GM12878 (cell line): Measurements from ENCODE around the gene PPP4C. TPM values are rescaled to one million over a fixed set of nuclear protein-coding genes. Genes with fewer than 3 reads are reported as not detected.

Source experiments
- ATAC-seq: fragments of 200-7000 bp; cut with Tn5 transposase; 3 replicates; pipeline ENCODE4 v1.9.1; 2020; ENCODE audit warnings: mild to moderate bottlenecking, moderate library complexity
- BruUV-seq: library from RNA; stranded (reverse); fragments of 400-500 nt; replicated peaks from 2 replicates; lab custom pipeline; 2021; lab: Mats Ljungman, UMichigan
- CTCF ChIA-PET: fragments of 300-600 bp; sonication (Branson Sonifier 250); formaldehyde crosslinking; extraction: SDS; loops from one replicate; lab custom pipeline; 2021; ENCODE audit warnings: inconsistent platforms; lab: Yijun Ruan, JAX
- POLR2A ChIA-PET: fragments of 350-600 bp; formaldehyde crosslinking; extraction: SDS; loops from one replicate; lab custom pipeline; 2021; ENCODE audit warnings: inconsistent platforms; lab: Charles Lee
- RAD21 ChIA-PET: fragments of 300-600 bp; sonication (Branson Sonifier 250); formaldehyde crosslinking; loops from one replicate; lab custom pipeline; 2023; ENCODE audit warnings: antibody characterized with exemption; ENCODE audit not compliant: unreplicated experiment; lab: Charles Lee
- SMC1A ChIA-PET: fragments of 300-600 bp; sonication (Branson Sonifier 250); formaldehyde crosslinking; loops from one replicate; lab custom pipeline; 2023; ENCODE audit not compliant: unreplicated experiment, uncharacterized antibody; lab: Charles Lee
- DNase-seq: peaks from one replicate; pipeline ENCODE4 v3.0.0-alpha.2; 2011; ENCODE audit warnings: low read depth, low spot score
- FAIRE-seq: peaks from 3 replicates; lab custom pipeline; 2011; peaks lifted over from hg19 to GRCh38; lab: Jason Lieb, UNC
- H2AFZ ChIP-seq: 2 replicates; pipeline ENCODE4 v1.6.0; 2011; ENCODE audit warnings: low read depth, low read length, control low read depth; ENCODE audit not compliant: control insufficient read depth
- H3K27ac ChIP-seq: 2 replicates; pipeline ENCODE4 v1.5.1; 2011; ENCODE audit warnings: control low read depth; ENCODE audit not compliant: control insufficient read depth, insufficient read depth
- H3K27me3 ChIP-seq, 2 experiments: replicated peaks in 1 of 2; 2 replicates each; pipeline versions ENCODE4 v1.6.0 to v1.6.1; 2011; ENCODE audit warnings: low read length in 1 of 2; ENCODE audit not compliant: control insufficient read depth in 2 of 2, insufficient read depth in 2 of 2
- H3K36me3 ChIP-seq, 2 experiments: 2 replicates each; pipeline ENCODE4 v1.5.1; 2011; ENCODE audit warnings: low read length in 1 of 2; ENCODE audit not compliant: control insufficient read depth in 2 of 2, insufficient read depth in 2 of 2
- H3K4me1 ChIP-seq: 2 replicates; pipeline ENCODE4 v1.6.1; 2011; ENCODE audit warnings: mild to moderate bottlenecking, low read length, moderate library complexity, mixed read lengths; ENCODE audit not compliant: control insufficient read depth, insufficient read depth
- H3K4me2 ChIP-seq: 2 replicates; pipeline ENCODE4 v1.6.0; 2011; ENCODE audit warnings: control low read depth; ENCODE audit not compliant: control insufficient read depth, insufficient read depth
- H3K4me3 ChIP-seq: fragments of 200-600 bp; sonication (generic); 2 replicates; pipeline ENCODE4 v1.5.1; 2016
- H3K79me2 ChIP-seq: 2 replicates; pipeline ENCODE4 v1.6.0; 2011; ENCODE audit warnings: low read length; ENCODE audit not compliant: control insufficient read depth, insufficient read depth
- H3K9ac ChIP-seq: 2 replicates; pipeline ENCODE4 v1.8.0; 2011; ENCODE audit warnings: low read length, control low read depth, mixed read lengths; ENCODE audit not compliant: control insufficient read depth, insufficient read depth
- H3K9me3 ChIP-seq: replicated peaks from 3 replicates; pipeline ENCODE4 v1.5.1; 2011; ENCODE audit warnings: mild to moderate bottlenecking, low read length; ENCODE audit not compliant: control insufficient read depth, insufficient read depth
- H4K20me1 ChIP-seq: 2 replicates; pipeline ENCODE4 v1.6.0; 2011; ENCODE audit not compliant: control insufficient read depth, insufficient read depth
- BCL3 ChIP-seq: IDR thresholded peaks from 2 replicates; pipeline ENCODE4 v1.6.1; 2011; ENCODE audit warnings: borderline replicate concordance, low read depth, mild to moderate bottlenecking, moderate library complexity, low read length; ENCODE audit not compliant: insufficient read depth, poor library complexity, severe bottlenecking
- BMI1 ChIP-seq: fragments of 450-650 bp; IDR thresholded peaks from 2 replicates; pipeline ENCODE4 v1.6.1; 2016; ENCODE audit warnings: mild to moderate bottlenecking, moderate library complexity, borderline replicate concordance
- EED ChIP-seq: sonication (generic); IDR thresholded peaks from 2 replicates; pipeline ENCODE4 v1.6.1; 2016; ENCODE audit warnings: antibody characterized with exemption, low read depth
- FOXK2 ChIP-seq: fragments of 450-650 bp; IDR thresholded peaks from 2 replicates; pipeline ENCODE4 v1.6.1; 2017; ENCODE audit warnings: mild to moderate bottlenecking, moderate library complexity
- HDAC2 ChIP-seq: fragments of 200-600 bp; sonication (generic); IDR thresholded peaks from 2 replicates; pipeline ENCODE4 v1.6.1; 2017
- MXI1 ChIP-seq: fragments of 150-350 bp; IDR thresholded peaks from 2 replicates; pipeline ENCODE4 v1.6.1; 2011; ENCODE audit warnings: low read depth, mild to moderate bottlenecking, inconsistent platforms, low read length, improper control_type of control experiment
- MYC ChIP-seq: IDR thresholded peaks from 2 replicates; pipeline ENCODE4 v1.6.1; 2011; ENCODE audit warnings: mild to moderate bottlenecking, low read length, moderate library complexity, inconsistent platforms; ENCODE audit not compliant: insufficient read depth, insufficient replicate concordance, insufficient read length, severe bottlenecking
- NFYB ChIP-seq: IDR thresholded peaks from 2 replicates; pipeline ENCODE4 v1.6.1; 2011; ENCODE audit warnings: low read depth, mild to moderate bottlenecking, low read length, improper control_type of control experiment, moderate library complexity; ENCODE audit not compliant: insufficient read depth
- NRF1 ChIP-seq: conservative IDR thresholded peaks from 2 replicates; pipeline ENCODE4 v1.6.1; 2011; ENCODE audit warnings: mild to moderate bottlenecking, low read depth, low read length, improper control_type of control experiment
- POU2F2 ChIP-seq: IDR thresholded peaks from 3 replicates; pipeline ENCODE4 v1.6.1; 2011; ENCODE audit warnings: low read depth, mild to moderate bottlenecking, low read length, borderline replicate concordance
- RBBP5 ChIP-seq: fragments of 200-600 bp; sonication (generic); conservative IDR thresholded peaks from 2 replicates; pipeline ENCODE4 v1.6.1; 2016
- SP1 ChIP-seq: IDR thresholded peaks from one replicate; pipeline ENCODE4 v1.6.1; 2011; ENCODE audit warnings: low read depth, low read length
- SREBF1 ChIP-seq: IDR thresholded peaks from 2 replicates; pipeline ENCODE4 v1.6.1; 2012; ENCODE audit warnings: mild to moderate bottlenecking, low read length
- TAF1 ChIP-seq: IDR thresholded peaks from 2 replicates; pipeline ENCODE4 v1.6.1; 2011; ENCODE audit warnings: mild to moderate bottlenecking, low read depth, low read length, borderline replicate concordance
- ZSCAN29 ChIP-seq: fragments of 450-650 bp; IDR thresholded peaks from 2 replicates; pipeline ENCODE4 v1.6.1; 2017; ENCODE audit warnings: mild to moderate bottlenecking, moderate library complexity
- WGBS: methylation state at CpG from one replicate; pipeline ENCODE4 v1.1.6; 2016; ENCODE audit warnings: low lambda C conversion rate; ENCODE audit not compliant: insufficient replicate concordance, insufficient coverage; ENCODE audit errors: missing lambda C conversion rate; 5-methylcytosine and 5-hydroxymethylcytosine counted together
- in situ Hi-C: fragments of 300-500 bp; cut with MboI; formaldehyde crosslinking; loops from 9 replicates; pipeline ENCODE4 v1.14.3; 2018; ENCODE audit warnings: mixed read lengths
- intact Hi-C: fragments of 100-400 bp; cut with micrococcal nuclease; formaldehyde crosslinking; loops from one replicate; pipeline ENCODE4 v1.14.2; 2022; ENCODE audit not compliant: unreplicated experiment
- polyA plus RNA-seq, 11 experiments: library from polyadenylated mRNA; depleted of rRNA in 4 of 11; unstranded in 6 of 11; stranded (reverse) in 5 of 11; fragments of >200 nt; fragmentation: Nextera tagmentation in 4 of 11; fragmentation: Illumina TruSeq in 1 of 11; extraction: Ambion mirVana in 4 of 11; extraction: Trizol in 1 of 11; gene quantifications; 1 replicate in 1 of 11; 2 replicates in 10 of 11; pipeline versions ENCODE4 v1.2.1 to v1.2.3, GENCODE V29; 2011 to 2016; ENCODE audit warnings: inconsistent platforms in 2 of 11, missing spikeins in 2 of 11, low read depth in 1 of 11
- total RNA-seq, 4 experiments: library from RNA; depleted of rRNA in 3 of 4; stranded (reverse); fragments of >200 nt in 3 of 4; fragmentation: Illumina TruSeq in 1 of 4; extraction: Trizol in 1 of 4; gene quantifications; 2 replicates each; pipeline versions ENCODE4 v1.2.1 to v1.2.3, GENCODE V29; 2013 to 2021
- TF ChIP-seq, protein P1 (sequence below): IDR thresholded peaks from 2 replicates; pipeline ENCODE4 v1.6.1; 2012; ENCODE audit warnings: low read depth, low read length, improper control_type of control experiment
- TF ChIP-seq, protein P2 (sequence below): IDR thresholded peaks from 2 replicates; pipeline ENCODE4 v1.6.1; 2012; ENCODE audit warnings: low read length, inconsistent platforms

The PPP4C gene
- total and polyA plus RNA-seq, 10 of the 15 experiments (the other 5 are each of a cell fraction or from before 2014, with no cell fraction given) = 2.7 to 240 (median 124) TPM

- no peak for TF ChIP-seq HDAC2
- TF ChIP-seq MYC = no peak
- TF ChIP-seq, protein P1, sequence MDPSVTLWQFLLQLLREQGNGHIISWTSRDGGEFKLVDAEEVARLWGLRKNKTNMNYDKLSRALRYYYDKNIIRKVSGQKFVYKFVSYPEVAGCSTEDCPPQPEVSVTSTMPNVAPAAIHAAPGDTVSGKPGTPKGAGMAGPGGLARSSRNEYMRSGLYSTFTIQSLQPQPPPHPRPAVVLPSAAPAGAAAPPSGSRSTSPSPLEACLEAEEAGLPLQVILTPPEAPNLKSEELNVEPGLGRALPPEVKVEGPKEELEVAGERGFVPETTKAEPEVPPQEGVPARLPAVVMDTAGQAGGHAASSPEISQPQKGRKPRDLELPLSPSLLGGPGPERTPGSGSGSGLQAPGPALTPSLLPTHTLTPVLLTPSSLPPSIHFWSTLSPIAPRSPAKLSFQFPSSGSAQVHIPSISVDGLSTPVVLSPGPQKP = no peak
These were observed 40.8 kb downstream of the PPP4C start (continued) for GRCh38 chr16:30116291-30117207.

- intact Hi-C loops = no loop called here
- BruUV-seq = no TSS peak
- ATAC-seq = no peak
- Histone ChIP-seq H3K9ac (no peak overlapping the region), H3K9me3 (no peaks in the 10 kb centered on the region), H3K4me2 (no peak overlapping the region), H2AFZ (no peak overlapping the region), H4K20me1 (no peaks in the 10 kb centered on the region), H3K4me3 (no peak overlapping the region), H3K4me1 (peaks cover 11% of the 10 kb centered on the region), H3K36me3 (no peaks in the 10 kb centered on the region; a peak in 1 of 4 replicates), H3K27ac (no peak overlapping the region), H3K27me3 (no peaks in the 10 kb centered on the region), H3K79me2 (no peaks in the 10 kb centered on the region; the same call in 1 of the 2 replicates)
- RAD21 ChIA-PET = no interaction called here
- POLR2A ChIA-PET = no interaction called here
- DNase-seq = no peak
- FAIRE-seq = no peak
- in situ Hi-C loops = no loop called here
- SMC1A ChIA-PET = no interaction called here
- CTCF ChIA-PET = no interaction called here
- WGBS = 97% methylated on average over 10 of the region's 10 CpGs
- TF ChIP-seq BCL3 (no peak), NFYB (no peak), SP1 (no peak), POU2F2 (no peak), NRF1 (no peak), FOXK2 (no peak), TAF1 (no peak), MYC (no peak), SREBF1 (no peak), EED (no peak), BMI1 (no peak), ZSCAN29 (no peak), MXI1 (no peak), RBBP5 (no peak)
- TF ChIP-seq, protein P1 = no peak
- TF ChIP-seq, protein P2, sequence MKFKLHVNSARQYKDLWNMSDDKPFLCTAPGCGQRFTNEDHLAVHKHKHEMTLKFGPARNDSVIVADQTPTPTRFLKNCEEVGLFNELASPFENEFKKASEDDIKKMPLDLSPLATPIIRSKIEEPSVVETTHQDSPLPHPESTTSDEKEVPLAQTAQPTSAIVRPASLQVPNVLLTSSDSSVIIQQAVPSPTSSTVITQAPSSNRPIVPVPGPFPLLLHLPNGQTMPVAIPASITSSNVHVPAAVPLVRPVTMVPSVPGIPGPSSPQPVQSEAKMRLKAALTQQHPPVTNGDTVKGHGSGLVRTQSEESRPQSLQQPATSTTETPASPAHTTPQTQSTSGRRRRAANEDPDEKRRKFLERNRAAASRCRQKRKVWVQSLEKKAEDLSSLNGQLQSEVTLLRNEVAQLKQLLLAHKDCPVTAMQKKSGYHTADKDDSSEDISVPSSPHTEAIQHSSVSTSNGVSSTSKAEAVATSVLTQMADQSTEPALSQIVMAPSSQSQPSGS = no peak
These were observed 42.0 kb downstream of the PPP4C start for GRCh38 chr16:30117768-30118167.
